A673 (cell line): Measurements from ENCODE around the gene NHEJ1.

Experiments
- EZH2 ChIP-seq: fragments of 200-600 bp; sonication (generic); IDR thresholded peaks from 2 replicates; pipeline ENCODE4 v1.6.1; 2017; ENCODE audit warnings: borderline replicate concordance, low read depth, mild to moderate bottlenecking, mixed read lengths, antibody characterized with exemption, low read length; ENCODE audit not compliant: poor library complexity, severe bottlenecking
- TF ChIP-seq, protein P1 (sequence below): fragments of 300-800, 200-600 bp; sonication (generic); conservative IDR thresholded peaks from 2 replicates; pipeline ENCODE4 v1.5.1; 2017; ENCODE audit warnings: low read depth, mild to moderate bottlenecking, antibody characterized with exemption, low read length, moderate library complexity, mixed read lengths

DNA sequence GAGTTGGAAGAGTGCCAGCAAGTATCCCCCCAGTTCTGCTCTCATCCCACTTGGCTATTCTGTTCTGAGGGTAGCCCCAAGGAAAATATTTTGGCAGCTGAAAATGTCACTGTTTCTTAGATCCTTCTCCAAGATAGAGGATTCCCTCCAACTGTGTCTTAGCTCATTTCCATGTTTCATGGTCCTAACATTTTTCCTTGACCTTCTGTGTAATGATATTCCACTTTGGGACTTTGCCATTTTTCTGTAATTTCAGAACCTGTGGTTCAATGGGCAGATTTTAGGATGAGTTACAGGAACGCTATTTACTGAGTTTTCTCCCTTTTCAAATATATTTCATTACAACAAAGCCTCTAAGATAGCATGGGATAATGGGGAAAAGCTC, 34.7 kb downstream of the NHEJ1 start:
- TF ChIP-seq, protein P1, sequence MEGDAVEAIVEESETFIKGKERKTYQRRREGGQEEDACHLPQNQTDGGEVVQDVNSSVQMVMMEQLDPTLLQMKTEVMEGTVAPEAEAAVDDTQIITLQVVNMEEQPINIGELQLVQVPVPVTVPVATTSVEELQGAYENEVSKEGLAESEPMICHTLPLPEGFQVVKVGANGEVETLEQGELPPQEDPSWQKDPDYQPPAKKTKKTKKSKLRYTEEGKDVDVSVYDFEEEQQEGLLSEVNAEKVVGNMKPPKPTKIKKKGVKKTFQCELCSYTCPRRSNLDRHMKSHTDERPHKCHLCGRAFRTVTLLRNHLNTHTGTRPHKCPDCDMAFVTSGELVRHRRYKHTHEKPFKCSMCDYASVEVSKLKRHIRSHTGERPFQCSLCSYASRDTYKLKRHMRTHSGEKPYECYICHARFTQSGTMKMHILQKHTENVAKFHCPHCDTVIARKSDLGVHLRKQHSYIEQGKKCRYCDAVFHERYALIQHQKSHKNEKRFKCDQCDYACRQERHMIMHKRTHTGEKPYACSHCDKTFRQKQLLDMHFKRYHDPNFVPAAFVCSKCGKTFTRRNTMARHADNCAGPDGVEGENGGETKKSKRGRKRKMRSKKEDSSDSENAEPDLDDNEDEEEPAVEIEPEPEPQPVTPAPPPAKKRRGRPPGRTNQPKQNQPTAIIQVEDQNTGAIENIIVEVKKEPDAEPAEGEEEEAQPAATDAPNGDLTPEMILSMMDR, result no peak
- TF ChIP-seq EZH2, result no peak
